MM.1S (cell line): Measurements from ENCODE around the gene MSX2.

Source experiments
- CTCF ChIP-seq: fragments of 300-600 bp; sonication (generic); IDR thresholded peaks from 2 replicates; pipeline ENCODE4 v1.5.1; 2016; ENCODE audit warnings: antibody characterized with exemption, low read length, mixed read lengths
- EZH2 ChIP-seq: fragments of 300-600 bp; sonication (generic); optimal IDR thresholded peaks from 2 replicates; pipeline ENCODE3; 2017; ENCODE audit warnings: low read depth, mild to moderate bottlenecking, antibody characterized with exemption, low read length, mixed read lengths

GRCh38 chr5:174727794-174728680 lies 3.7 kb downstream of the MSX2 start:
- TF ChIP-seq CTCF (no peak), EZH2 (no peak)
